Stomach (tissue), 9 donors: ENCODE data around the gene RFC2. TPM values are rescaled to one million over a fixed set of nuclear protein-coding genes. Genes with fewer than 3 reads are reported as not detected.
"Not testable (repeated sequence)": the region's sequence is repeated elsewhere in the genome, so short reads cannot be mapped to it uniquely, and the experiment has no call there.

Experiments
- DNase-seq, 2 donors: peaks; one replicate each; pipeline versions ENCODE4 v3.0.0 to v3.0.0-alpha.2; 2013 to 2019
- H3K27ac ChIP-seq, 5 donors: fragments of 200-600 bp in 4 of 5; sonication (generic) in 4 of 5; one replicate each; pipeline ENCODE4 v1.5.1; 2013 to 2019; ENCODE audit warnings: mild to moderate bottlenecking in 1 of 5, moderate library complexity in 1 of 5
- H3K27me3 ChIP-seq, 3 donors: fragments of 200-600 bp; sonication (generic); one replicate each; pipeline ENCODE4 v1.5.1; 2017 to 2019; ENCODE audit warnings: mixed run types in 1 of 3
- H3K36me3 ChIP-seq, 4 donors: fragments of 200-600 bp; sonication (generic); 1 replicate in 3 of 4; 2 replicates in 1 of 4; pipeline ENCODE4 v1.5.1; 2016 to 2019
- H3K4me1 ChIP-seq, 4 donors: fragments of 200-600 bp; sonication (generic); one replicate each; pipeline ENCODE4 v1.5.1; 2016 to 2019
- H3K4me3 ChIP-seq, 4 donors: fragments of 200-600 bp; sonication (generic) in 3 of 4; one replicate each; pipeline ENCODE4 v1.5.1; 2016 to 2019; ENCODE audit warnings: mild to moderate bottlenecking in 1 of 4
- H3K9me3 ChIP-seq, 4 donors: fragments of 200-600 bp; sonication (generic); one replicate each; pipeline ENCODE4 v1.5.1; 2016 to 2019
- EP300 ChIP-seq: sonication (generic); formaldehyde crosslinking; IDR thresholded peaks from one replicate; pipeline ENCODE4 v1.6.1; 2017; ENCODE audit warnings: antibody characterized with exemption
- POLR2A ChIP-seq, 4 donors: fragments of 450-650 bp; IDR thresholded peaks; one replicate each; pipeline ENCODE4 v1.6.1; 2016; ENCODE audit warnings: antibody characterized with exemption in 4 of 4, control low read depth in 2 of 4, mild to moderate bottlenecking in 1 of 4, moderate library complexity in 1 of 4
- POLR2AphosphoS5 ChIP-seq, 3 donors: sonication (generic); formaldehyde crosslinking; IDR thresholded peaks; one replicate each; pipeline ENCODE4 v1.6.1; 2016; ENCODE audit warnings: antibody characterized with exemption in 3 of 3
- WGBS, 5 donors: extraction: QIAGEN DNeasy Blood & Tissue Kit in 3 of 5; methylation state at CpG; one replicate each; pipeline versions ENCODE4 v1.1.5 to v1.1.7; 2013 to 2018; 5-methylcytosine and 5-hydroxymethylcytosine counted together
- intact Hi-C: fragments of 100-400 bp; cut with DNase I; formaldehyde crosslinking; loops from one replicate; pipeline ENCODE4 v1.15.1; 2023; ENCODE audit warnings: low total_unique reads
- polyA plus RNA-seq, 3 donors: library from polyadenylated mRNA; stranded (reverse); fragments of 200-250 nt; gene quantifications; one replicate each; pipeline ENCODE4 v1.2.3, GENCODE V29; 2013
- total RNA-seq, 5 donors: library from RNA; depleted of rRNA; stranded (reverse); fragments of >200 nt; gene quantifications; one replicate each; pipeline versions ENCODE4 v1.1.0 to v1.2.3, GENCODE V29; 2014 to 2016
- TF ChIP-seq, protein P1 (sequence below), 7 experiments: fragments of 450-650 bp in 4 of 7; fragments of 200-600 bp in 3 of 7; sonication (generic) in 3 of 7; IDR thresholded peaks; one replicate each; pipeline ENCODE4 v1.5.1; 2016 to 2019; ENCODE audit warnings: antibody characterized with exemption in 7 of 7, control low read depth in 2 of 7, mild to moderate bottlenecking in 1 of 7
- donor health status: healthy with polysubstance abuse.
- donor health status: Bipolar disorder and iron deficiency.
- donor health status: healthy.

Gene RFC2
- total and polyA plus RNA-seq, 8 donors = 7.7 to 39.1 (median 23.0) TPM

DNA sequence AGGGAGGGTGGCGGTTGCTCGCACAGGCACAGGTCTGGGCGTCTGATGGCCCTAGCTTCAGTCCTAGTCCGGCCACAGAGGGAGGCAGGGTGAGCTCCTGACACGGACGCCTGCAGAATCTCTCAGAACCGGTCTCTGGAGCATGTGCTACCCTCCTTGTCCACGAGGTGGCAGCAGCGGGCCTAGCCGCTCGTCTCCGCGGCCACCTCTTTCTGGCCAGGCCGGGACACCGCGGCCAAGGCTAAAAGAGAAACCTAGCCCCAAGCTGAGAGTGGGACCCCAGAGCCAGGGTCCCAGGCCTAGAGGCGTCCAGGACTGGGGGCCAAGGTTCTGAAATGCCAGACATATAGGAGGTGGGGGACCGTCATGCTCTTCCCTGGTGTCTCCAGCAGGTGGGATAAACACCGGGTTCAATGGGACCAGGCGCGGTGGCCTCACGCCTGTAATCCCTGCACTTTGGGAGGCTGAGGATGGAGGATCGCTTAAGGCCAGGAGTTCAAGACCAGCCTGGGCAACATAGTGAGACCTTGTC lies 47.5 kb downstream of the RFC2 start:
- intact Hi-C loops = loop anchor here (2.0 to 10.0 kb wide), 2 partner anchors 132 to 190 kb away; no protein-coding TSS in a partner anchor
- TF ChIP-seq EP300 (no peak), POLR2AphosphoS5 (IDR thresholded peaks at IDR 0.05) (peak in 1 of 3 donors; percentile 77)
- TF ChIP-seq, protein P1, sequence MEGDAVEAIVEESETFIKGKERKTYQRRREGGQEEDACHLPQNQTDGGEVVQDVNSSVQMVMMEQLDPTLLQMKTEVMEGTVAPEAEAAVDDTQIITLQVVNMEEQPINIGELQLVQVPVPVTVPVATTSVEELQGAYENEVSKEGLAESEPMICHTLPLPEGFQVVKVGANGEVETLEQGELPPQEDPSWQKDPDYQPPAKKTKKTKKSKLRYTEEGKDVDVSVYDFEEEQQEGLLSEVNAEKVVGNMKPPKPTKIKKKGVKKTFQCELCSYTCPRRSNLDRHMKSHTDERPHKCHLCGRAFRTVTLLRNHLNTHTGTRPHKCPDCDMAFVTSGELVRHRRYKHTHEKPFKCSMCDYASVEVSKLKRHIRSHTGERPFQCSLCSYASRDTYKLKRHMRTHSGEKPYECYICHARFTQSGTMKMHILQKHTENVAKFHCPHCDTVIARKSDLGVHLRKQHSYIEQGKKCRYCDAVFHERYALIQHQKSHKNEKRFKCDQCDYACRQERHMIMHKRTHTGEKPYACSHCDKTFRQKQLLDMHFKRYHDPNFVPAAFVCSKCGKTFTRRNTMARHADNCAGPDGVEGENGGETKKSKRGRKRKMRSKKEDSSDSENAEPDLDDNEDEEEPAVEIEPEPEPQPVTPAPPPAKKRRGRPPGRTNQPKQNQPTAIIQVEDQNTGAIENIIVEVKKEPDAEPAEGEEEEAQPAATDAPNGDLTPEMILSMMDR (IDR thresholded peaks at IDR 0.05) = peak in 6 of 7 experiments; percentile 32 to 98 (median 96)
- WGBS, 5 donors = 16 to 17% (median 17%) methylated on average over 21 to 23 of the region's 23 CpGs
- peak; percentile 92 to 93 for DNase-seq
- Histone ChIP-seq H3K27ac (no peak overlapping the region), H3K9me3 (no peaks in the 10 kb centered on the region), H3K27me3 (no peaks in the 10 kb centered on the region), H3K4me3 (peak overlapping the region; percentile 29 to 34 (median 32)), H3K4me1 (peaks cover 0 to 34% (median 20%) of the 10 kb centered on the region in 4 donors), H3K36me3 (no peaks in the 10 kb centered on the region)

DNA sequence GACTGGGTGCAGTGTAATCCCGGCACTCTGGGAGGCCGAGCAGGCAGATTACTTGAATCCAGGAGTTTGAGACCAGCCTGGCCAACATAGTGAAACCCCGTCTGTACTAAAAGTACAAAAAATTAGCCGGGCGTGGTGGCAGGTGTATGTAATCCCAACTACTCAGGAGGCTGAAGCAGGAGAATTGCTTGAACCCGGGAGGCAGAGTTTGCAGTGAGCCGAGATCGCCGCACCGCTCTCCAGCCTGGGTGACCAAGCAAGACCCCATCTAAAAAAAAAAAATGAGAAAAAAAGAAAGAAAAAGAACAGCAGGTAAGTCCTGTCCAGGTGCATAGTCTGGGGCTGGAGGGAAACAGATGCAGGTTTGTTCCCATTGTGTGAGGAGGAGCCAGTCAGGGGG lies 48.1 kb downstream of the RFC2 start:
- not testable (repeated sequence) for H3K27ac ChIP-seq, H3K36me3 ChIP-seq, H3K4me3 ChIP-seq, DNase-seq, H3K9me3 ChIP-seq, H3K27me3 ChIP-seq
- 78 to 86% (median 82%) methylated on average over 10 of the region's 10 CpGs for WGBS, 5 donors
- intact Hi-C loops = loop anchor here (2.0 to 10.0 kb wide), 2 partner anchors 131 to 191 kb away; no protein-coding TSS in a partner anchor
- H3K4me1 ChIP-seq = peaks cover 0 to 34% (median 20%) of the 10 kb centered on the region in 4 donors

DNA sequence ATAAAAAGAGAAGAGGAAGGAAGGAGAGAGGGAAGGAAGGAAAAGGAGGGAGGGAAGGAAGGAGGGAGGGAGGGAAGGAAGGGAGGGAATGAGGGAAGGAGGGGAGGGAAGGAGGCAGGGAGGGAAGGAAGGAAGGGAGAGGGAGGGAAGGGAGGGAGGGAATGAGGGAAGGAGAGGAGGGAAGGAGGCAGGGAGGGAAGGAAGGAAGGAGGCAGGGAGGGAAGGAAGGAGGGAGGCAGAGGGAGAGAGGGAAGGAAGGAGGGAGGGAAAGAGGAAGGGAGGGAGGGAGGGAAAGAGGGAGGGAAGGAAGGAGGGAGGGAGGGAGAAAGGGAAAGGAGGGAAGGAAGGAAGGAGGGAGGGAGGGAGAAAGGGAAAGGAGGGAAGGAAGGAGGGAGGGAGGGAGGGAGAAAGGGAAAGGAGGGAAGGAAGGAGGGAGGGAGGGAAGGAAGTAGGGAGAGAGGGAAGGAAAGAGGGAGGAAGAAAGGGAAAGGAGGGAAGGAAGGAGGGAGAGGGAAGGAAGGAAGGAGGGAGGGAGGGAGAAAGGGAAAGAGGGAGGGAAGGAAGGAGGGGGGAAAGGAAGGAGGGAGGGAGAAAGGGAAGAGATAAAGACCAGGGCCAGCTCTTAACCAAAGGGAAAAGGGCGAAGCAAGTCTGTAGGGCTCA lies 50.1 kb downstream of the RFC2 start:
- intact Hi-C loops = loop anchor here (10.0 kb wide), 1 partner anchor 129 kb away; no protein-coding TSS in a partner anchor
- no peaks in the 10 kb centered on the region for H3K9me3 ChIP-seq
- no peak for DNase-seq
- TF ChIP-seq POLR2A (IDR thresholded peaks at IDR 0.05) (no peak), EP300 (no peak), POLR2AphosphoS5 (IDR thresholded peaks at IDR 0.05) (no peak)
- TF ChIP-seq, protein P1 (IDR thresholded peaks at IDR 0.05) = no peak
- no peak overlapping the region for H3K27ac ChIP-seq
- H3K36me3 ChIP-seq = no peaks in the 10 kb centered on the region
- H3K4me1 ChIP-seq = peaks cover 0 to 22% (median 12%) of the 10 kb centered on the region in 4 donors
- H3K27me3 ChIP-seq = no peaks in the 10 kb centered on the region
- WGBS, 5 donors = 55 to 94% (median 74%) methylated on average over 1 of the region's 1 CpG
- no peak overlapping the region for H3K4me3 ChIP-seq

DNA sequence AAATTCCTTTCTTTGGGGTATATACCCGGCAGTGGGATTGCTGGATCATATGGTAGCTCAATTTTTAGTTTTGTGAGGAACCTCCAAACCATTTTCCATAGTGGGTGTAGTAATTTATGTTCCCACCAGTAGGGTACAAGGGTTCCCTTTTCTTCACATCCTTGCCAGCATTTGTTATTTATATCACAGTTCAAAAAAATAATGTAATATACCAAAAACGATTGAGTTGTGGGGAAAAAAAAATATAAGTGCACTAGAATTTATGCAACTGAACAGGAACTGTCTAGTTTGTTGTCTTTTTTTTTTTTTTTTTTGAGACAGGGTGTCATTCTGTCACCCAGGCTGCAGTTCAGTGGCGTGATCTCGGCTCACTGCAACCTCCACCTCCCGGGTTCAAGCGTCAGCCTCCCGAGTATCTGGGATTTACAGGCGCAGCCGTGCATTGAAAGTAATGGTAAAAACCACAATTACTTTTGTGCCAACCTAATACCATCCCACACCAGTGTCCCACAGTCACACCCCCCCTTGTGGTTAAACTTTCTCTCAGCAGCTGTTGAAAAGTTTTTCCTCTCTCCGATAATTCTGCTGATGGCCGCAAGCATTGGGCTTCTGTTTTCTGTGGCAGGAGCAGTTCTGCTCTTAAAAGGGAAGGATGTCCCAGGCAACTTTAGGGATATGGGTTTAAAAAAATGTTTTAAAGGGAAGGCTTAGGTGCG lies 51.2 kb downstream of the RFC2 start:
- peak; percentile 43 to 73 for DNase-seq
- Histone ChIP-seq H3K4me1 (peaks cover 0 to 21% (median 12%) of the 10 kb centered on the region in 4 donors), H3K36me3 (peaks cover 0 to 5% (median under 1%) of the 10 kb centered on the region in 4 donors), H3K27me3 (no peaks in the 10 kb centered on the region), H3K27ac (no peak overlapping the region), H3K4me3 (no peak overlapping the region), H3K9me3 (no peaks in the 10 kb centered on the region)
- intact Hi-C loops = loop anchor here (10.0 kb wide), 1 partner anchor 128 kb away; no protein-coding TSS in a partner anchor
- TF ChIP-seq POLR2AphosphoS5 (IDR thresholded peaks at IDR 0.05) = peak in 1 of 3 donors; percentile 46
- TF ChIP-seq POLR2A (IDR thresholded peaks at IDR 0.05) = no peak
- TF ChIP-seq EP300 = no peak
- TF ChIP-seq, protein P1 (IDR thresholded peaks at IDR 0.05) = peak in 5 of 7 experiments; percentile 33 to 69 (median 46)
- 24 to 48% (median 25%) methylated on average over 12 of the region's 12 CpGs for WGBS, 5 donors
